Breast epithelium (tissue), 4 donors: ENCODE data around the gene NAT10. TPM values are rescaled to one million over a fixed set of nuclear protein-coding genes. Genes with fewer than 3 reads are reported as not detected.
A peak's percentile ranks its signal among the peaks of the same experiment; 100 is the strongest.

Experiments used
- DNase-seq, 2 donors: peaks; one replicate each; pipeline ENCODE4 v3.0.0-alpha.2; 2019; ENCODE audit warnings: low spot score in 2 of 2
- H3K27ac ChIP-seq, 2 donors: fragments of 200-600 bp; sonication (generic) in 1 of 2; one replicate each; pipeline ENCODE4 v1.5.1; 2016 to 2019; ENCODE audit warnings: mild to moderate bottlenecking in 1 of 2
- H3K27me3 ChIP-seq, 2 donors: fragments of 200-600 bp; sonication (generic) in 1 of 2; one replicate each; pipeline versions ENCODE4 v1.5.1 to v1.6.0; 2017 to 2019; ENCODE audit warnings: control low read depth in 1 of 2, mild to moderate bottlenecking in 1 of 2
- H3K36me3 ChIP-seq: fragments of 200-600 bp; one replicate; pipeline ENCODE4 v1.5.1; 2019
- H3K4me1 ChIP-seq, 2 donors: fragments of 200-600 bp; sonication (generic); one replicate each; pipeline ENCODE4 v1.5.1; 2016 to 2019; ENCODE audit warnings: control low read depth in 1 of 2
- H3K4me3 ChIP-seq, 3 donors: fragments of 200-600 bp; sonication (generic); 1 replicate in 2 of 3; 2 replicates in 1 of 3; pipeline ENCODE4 v1.5.1; 2016 to 2019; ENCODE audit warnings: mild to moderate bottlenecking in 3 of 3, moderate library complexity in 2 of 3
- H3K9me3 ChIP-seq, 2 donors: fragments of 200-600 bp; sonication (generic) in 1 of 2; one replicate each; pipeline ENCODE4 v1.5.1; 2016 to 2019; ENCODE audit warnings: control low read depth in 1 of 2
- CTCF ChIP-seq, 3 donors: fragments of 450-650 bp; IDR thresholded peaks; one replicate each; pipeline ENCODE4 v1.5.1; 2016 to 2017; ENCODE audit warnings: antibody characterized with exemption in 3 of 3, mild to moderate bottlenecking in 3 of 3, moderate library complexity in 3 of 3
- POLR2A ChIP-seq: fragments of 450-650 bp; IDR thresholded peaks from one replicate; pipeline ENCODE4 v1.6.1; 2016; ENCODE audit warnings: antibody characterized with exemption, mild to moderate bottlenecking, moderate library complexity
- POLR2AphosphoS5 ChIP-seq, 3 donors: sonication (generic); formaldehyde crosslinking; IDR thresholded peaks; one replicate each; pipeline ENCODE4 v1.6.1; 2017; ENCODE audit warnings: antibody characterized with exemption in 3 of 3
- intact Hi-C: fragments of 100-400 bp; cut with DNase I; formaldehyde crosslinking; loops from one replicate; pipeline ENCODE4 v1.15.1; 2023; ENCODE audit warnings: low total_unique reads
- total RNA-seq, 3 donors: library from RNA; depleted of rRNA; stranded (reverse); fragments of >200 nt; gene quantifications; one replicate each; pipeline ENCODE4 v1.1.0, GENCODE V29; 2016

The NAT10 gene
- total RNA-seq, 3 donors from 2014 or later = 22.6 to 41.0 (median 31.5) TPM

- H3K4me3 ChIP-seq = no peak overlapping the region
- intact Hi-C loops = no loop called here
- no peak for DNase-seq
- no peaks in the 10 kb centered on the region for H3K9me3 ChIP-seq
- TF ChIP-seq POLR2AphosphoS5 (IDR thresholded peaks at IDR 0.05) = no peak
- no peaks in the 10 kb centered on the region for H3K27me3 ChIP-seq
- H3K27ac ChIP-seq = peak overlapping the region in 1 of 2 donors; percentile 69
- H3K36me3 ChIP-seq = peaks cover 6% of the 10 kb centered on the region
- no peaks in the 10 kb centered on the region for H3K4me1 ChIP-seq
Measured at GRCh38 chr11:34074391-34074790, 31.0 kb upstream of the NAT10 start.

GRCh38 chr11:34075178-34075820, 30.1 kb upstream of the NAT10 start:
- Histone ChIP-seq H3K27ac (peak overlapping the region; percentile 4 to 69), H3K9me3 (no peaks in the 10 kb centered on the region), H3K4me3 (no peak overlapping the region), H3K36me3 (peaks cover 9% of the 10 kb centered on the region), H3K4me1 (no peaks in the 10 kb centered on the region), H3K27me3 (no peaks in the 10 kb centered on the region)
- intact Hi-C loops = no loop called here
- no peak for DNase-seq
- TF ChIP-seq CTCF (IDR thresholded peaks at IDR 0.05) = no peak
- TF ChIP-seq POLR2A = no peak
- TF ChIP-seq POLR2AphosphoS5 (IDR thresholded peaks at IDR 0.05) = no peak

DNA sequence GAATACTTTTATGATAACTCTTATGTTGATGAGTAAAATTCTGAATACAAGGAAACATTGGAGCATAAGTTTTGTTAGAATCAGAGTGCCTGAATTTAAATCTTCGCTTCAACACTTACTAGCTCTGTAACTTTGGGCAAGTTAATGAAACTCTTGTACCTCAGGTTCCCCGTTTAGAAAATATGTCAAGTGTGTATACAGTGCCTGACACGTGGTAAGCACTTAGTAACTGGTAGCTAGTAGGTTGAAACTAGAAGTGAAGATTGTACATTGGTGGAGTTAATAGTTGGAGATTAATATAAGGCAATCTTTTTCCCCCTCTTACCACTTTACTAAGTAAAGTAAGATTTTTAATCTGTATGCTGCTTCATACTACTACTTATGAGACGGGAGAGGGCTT, 24.8 kb upstream of the NAT10 start:
- no peaks in the 10 kb centered on the region for H3K27me3 ChIP-seq
- TF ChIP-seq POLR2AphosphoS5 (IDR thresholded peaks at IDR 0.05) (no peak), CTCF (IDR thresholded peaks at IDR 0.05) (no peak), POLR2A (no peak)
- DNase-seq = no peak
- H3K27ac ChIP-seq = no peak overlapping the region
- H3K4me1 ChIP-seq = no peaks in the 10 kb centered on the region
- intact Hi-C loops = no loop called here
- H3K9me3 ChIP-seq = no peaks in the 10 kb centered on the region
- H3K36me3 ChIP-seq = peaks cover 7% of the 10 kb centered on the region
- H3K4me3 ChIP-seq = no peak overlapping the region

- no peaks in the 10 kb centered on the region for H3K4me1 ChIP-seq
- no peaks in the 10 kb centered on the region for H3K27me3 ChIP-seq
- intact Hi-C loops = no loop called here
- peaks cover 11% of the 10 kb centered on the region for H3K36me3 ChIP-seq
- DNase-seq = no peak
- H3K27ac ChIP-seq = no peak overlapping the region
- no peak for TF ChIP-seq POLR2A
- TF ChIP-seq CTCF (IDR thresholded peaks at IDR 0.05) = no peak
- TF ChIP-seq POLR2AphosphoS5 (IDR thresholded peaks at IDR 0.05) = no peak
- H3K4me3 ChIP-seq = no peak overlapping the region
- no peaks in the 10 kb centered on the region for H3K9me3 ChIP-seq
Measured at GRCh38 chr11:34084637-34085036, 20.8 kb upstream of the NAT10 start.

GRCh38 chr11:34086554-34087283, 18.7 kb upstream of the NAT10 start:
- Histone ChIP-seq H3K4me3 (no peak overlapping the region), H3K27me3 (no peaks in the 10 kb centered on the region), H3K36me3 (peaks cover 9% of the 10 kb centered on the region), H3K9me3 (no peaks in the 10 kb centered on the region), H3K4me1 (no peaks in the 10 kb centered on the region), H3K27ac (no peak overlapping the region)
- DNase-seq = no peak
- intact Hi-C loops = no loop called here
- TF ChIP-seq POLR2AphosphoS5 (IDR thresholded peaks at IDR 0.05) (no peak), CTCF (IDR thresholded peaks at IDR 0.05) (no peak), POLR2A (no peak)
